Measurements from ENCODE around the gene PLA2G4D.

The PLA2G4D gene, protein sequence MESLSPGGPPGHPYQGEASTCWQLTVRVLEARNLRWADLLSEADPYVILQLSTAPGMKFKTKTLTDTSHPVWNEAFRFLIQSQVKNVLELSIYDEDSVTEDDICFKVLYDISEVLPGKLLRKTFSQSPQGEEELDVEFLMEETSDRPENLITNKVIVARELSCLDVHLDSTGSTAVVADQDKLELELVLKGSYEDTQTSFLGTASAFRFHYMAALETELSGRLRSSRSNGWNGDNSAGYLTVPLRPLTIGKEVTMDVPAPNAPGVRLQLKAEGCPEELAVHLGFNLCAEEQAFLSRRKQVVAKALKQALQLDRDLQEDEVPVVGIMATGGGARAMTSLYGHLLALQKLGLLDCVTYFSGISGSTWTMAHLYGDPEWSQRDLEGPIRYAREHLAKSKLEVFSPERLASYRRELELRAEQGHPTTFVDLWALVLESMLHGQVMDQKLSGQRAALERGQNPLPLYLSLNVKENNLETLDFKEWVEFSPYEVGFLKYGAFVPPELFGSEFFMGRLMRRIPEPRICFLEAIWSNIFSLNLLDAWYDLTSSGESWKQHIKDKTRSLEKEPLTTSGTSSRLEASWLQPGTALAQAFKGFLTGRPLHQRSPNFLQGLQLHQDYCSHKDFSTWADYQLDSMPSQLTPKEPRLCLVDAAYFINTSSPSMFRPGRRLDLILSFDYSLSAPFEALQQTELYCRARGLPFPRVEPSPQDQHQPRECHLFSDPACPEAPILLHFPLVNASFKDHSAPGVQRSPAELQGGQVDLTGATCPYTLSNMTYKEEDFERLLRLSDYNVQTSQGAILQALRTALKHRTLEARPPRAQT

DNA sequence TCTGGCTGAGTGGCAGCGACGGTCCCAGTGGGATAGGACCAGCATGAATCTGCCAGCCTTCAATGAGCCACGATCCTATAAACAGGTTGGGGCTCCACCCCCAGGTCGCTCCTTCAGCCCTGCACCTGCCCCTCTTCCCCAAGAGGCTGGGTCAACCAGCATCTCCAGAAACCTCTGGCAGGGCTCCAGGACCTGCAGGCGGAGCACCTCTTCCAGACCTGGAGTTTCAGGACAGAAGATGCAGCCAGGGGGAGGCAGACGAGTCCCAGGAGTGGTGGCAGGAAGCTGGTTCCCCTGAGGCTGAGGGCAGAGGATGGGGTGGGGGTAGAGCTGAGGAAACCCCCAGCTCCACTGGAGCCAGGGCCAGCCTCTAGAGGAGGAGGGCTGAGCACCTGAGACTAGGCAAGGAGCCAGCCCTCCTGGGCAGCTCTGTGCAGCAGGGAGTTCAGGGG is at the start of gene PLA2G4D:
Gene PLA2G4D (minus strand): TSS at position 51 of the 452 bp plus-strand sequence. CDS start 103 bp downstream, outside the sequence.
- in situ Hi-C loops (cut with HindIII; ENCODE audit: low sequenced_read_pairs) = no loop called here

GRCh38 chr15:42143356-42143755 is 49.0 kb upstream of the PLA2G4D start:
- in situ Hi-C loops (cut with HindIII; ENCODE audit: low sequenced_read_pairs) = no loop called here

GRCh38 chr15:42141795-42142667 is 47.7 kb upstream of the PLA2G4D start:
- in situ Hi-C loops (cut with HindIII; ENCODE audit: low sequenced_read_pairs) = no loop called here

DNA sequence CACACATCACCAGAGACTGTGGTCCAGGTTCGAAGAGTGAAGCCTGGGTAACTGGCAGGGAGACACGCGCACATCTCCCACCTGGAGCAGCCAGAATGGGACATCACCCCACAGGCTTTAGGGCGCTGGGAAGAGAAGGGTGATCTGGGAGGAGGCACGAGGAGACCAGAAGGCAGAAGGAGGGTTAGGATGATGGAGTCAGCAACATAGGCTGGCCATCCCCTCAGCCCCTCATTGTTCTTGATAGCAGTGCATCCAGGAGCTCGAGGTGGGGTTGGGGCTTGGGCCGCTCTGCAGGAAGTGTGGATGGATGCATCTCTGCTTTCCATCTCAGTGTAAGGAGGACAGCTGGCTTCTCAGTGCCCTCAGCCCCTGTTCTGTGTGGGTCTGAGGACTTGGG is 46.9 kb upstream of the PLA2G4D start:
- in situ Hi-C loops (cut with HindIII; ENCODE audit: low sequenced_read_pairs) = no loop called here

- in situ Hi-C loops (cut with HindIII; ENCODE audit: low sequenced_read_pairs) = no loop called here
Measured at GRCh38 chr15:42140383-42141070, 46.2 kb upstream of the PLA2G4D start.

- in situ Hi-C loops (cut with HindIII; ENCODE audit: low sequenced_read_pairs) = no loop called here
Measured at GRCh38 chr15:42139596-42139995, 45.2 kb upstream of the PLA2G4D start.

- in situ Hi-C loops (cut with HindIII; ENCODE audit: low sequenced_read_pairs) = no loop called here
Measured at GRCh38 chr15:42138968-42139386, 44.6 kb upstream of the PLA2G4D start.

- in situ Hi-C loops (cut with HindIII; ENCODE audit: low sequenced_read_pairs) = no loop called here
Measured at GRCh38 chr15:42138411-42138810, 44.0 kb upstream of the PLA2G4D start.

DNA sequence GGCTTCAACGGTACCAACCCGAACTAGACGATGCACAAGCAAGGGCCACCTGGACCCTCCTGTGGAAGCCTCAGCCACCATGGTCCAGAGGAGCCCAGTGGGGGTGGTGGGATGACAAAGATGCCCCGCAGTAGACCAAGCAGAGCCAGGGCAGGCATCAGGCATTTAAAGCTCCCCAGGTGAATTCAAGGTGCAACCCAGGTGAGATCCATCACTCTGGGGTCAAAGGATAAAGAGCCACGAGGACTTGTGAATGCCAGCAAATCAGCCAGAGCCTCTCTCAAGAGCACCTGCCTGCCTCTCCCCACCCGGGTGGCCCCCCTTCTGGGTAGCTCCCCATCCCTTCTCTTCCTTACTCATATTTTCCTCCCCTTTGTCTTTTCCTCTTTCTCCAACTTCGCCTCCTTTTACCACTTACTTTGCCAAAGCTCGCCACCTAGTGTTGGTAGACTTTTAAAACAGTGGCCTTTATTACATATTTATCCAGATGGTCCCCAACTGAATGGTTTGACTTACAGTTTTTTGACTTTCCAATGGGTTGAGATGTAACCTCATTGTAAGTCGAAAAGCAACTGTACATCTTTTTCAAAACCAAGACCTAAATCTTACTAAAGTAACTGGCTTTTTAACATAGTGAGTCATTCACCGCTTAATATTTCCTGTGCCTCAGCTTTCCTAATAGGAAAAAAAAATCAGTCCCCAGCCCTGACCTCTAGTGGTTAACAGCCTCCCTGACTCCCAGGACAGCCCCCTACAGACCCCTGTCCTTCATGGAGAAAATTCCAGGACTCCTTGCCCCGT is 43.3 kb upstream of the PLA2G4D start:
- in situ Hi-C loops (cut with HindIII; ENCODE audit: low sequenced_read_pairs) = no loop called here

GRCh38 chr15:42136513-42136912 is 42.2 kb upstream of the PLA2G4D start:
- in situ Hi-C loops (cut with HindIII; ENCODE audit: low sequenced_read_pairs) = no loop called here

DNA sequence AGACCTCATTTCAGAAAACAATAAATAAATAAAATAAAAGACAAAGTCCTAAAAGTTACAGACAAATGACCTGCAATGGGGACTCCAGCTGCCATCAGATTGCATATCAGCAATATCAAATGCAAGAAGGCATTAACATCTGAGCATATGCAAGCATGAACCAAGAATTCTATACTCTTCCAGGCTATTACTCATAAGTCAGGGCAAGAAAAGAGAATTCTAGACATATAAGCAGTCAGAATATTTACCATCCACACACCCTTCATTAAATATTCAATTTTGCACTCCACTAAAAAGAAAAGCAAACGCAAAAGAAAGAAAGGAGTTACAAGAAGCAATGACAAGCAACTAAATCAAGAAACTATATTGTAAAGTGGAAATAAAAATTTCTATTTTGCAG is 41.0 kb upstream of the PLA2G4D start:
- in situ Hi-C loops (cut with HindIII; ENCODE audit: low sequenced_read_pairs) = no loop called here

GRCh38 chr15:42134617-42135245 is 40.4 kb upstream of the PLA2G4D start:
- in situ Hi-C loops (cut with HindIII; ENCODE audit: low sequenced_read_pairs) = no loop called here

GRCh38 chr15:42133886-42134502 is 39.6 kb upstream of the PLA2G4D start:
- in situ Hi-C loops (cut with HindIII; ENCODE audit: low sequenced_read_pairs) = no loop called here

- in situ Hi-C loops (cut with HindIII; ENCODE audit: low sequenced_read_pairs) = no loop called here
Measured at GRCh38 chr15:42133356-42133755, 39.0 kb upstream of the PLA2G4D start.

GRCh38 chr15:42131826-42132806 is 37.8 kb upstream of the PLA2G4D start:
- in situ Hi-C loops (cut with HindIII; ENCODE audit: low sequenced_read_pairs) = no loop called here

GRCh38 chr15:42131006-42131405 is 36.6 kb upstream of the PLA2G4D start:
- in situ Hi-C loops (cut with HindIII; ENCODE audit: low sequenced_read_pairs) = no loop called here

- in situ Hi-C loops (cut with HindIII; ENCODE audit: low sequenced_read_pairs) = no loop called here
Measured at GRCh38 chr15:42130246-42130986, 36.1 kb upstream of the PLA2G4D start.
